ENCODE data around the gene TDP2.
"Not testable (repeated sequence)": the region's sequence is repeated elsewhere in the genome, so short reads cannot be mapped to it uniquely, and the experiment has no call there.

Gene TDP2

DNA sequence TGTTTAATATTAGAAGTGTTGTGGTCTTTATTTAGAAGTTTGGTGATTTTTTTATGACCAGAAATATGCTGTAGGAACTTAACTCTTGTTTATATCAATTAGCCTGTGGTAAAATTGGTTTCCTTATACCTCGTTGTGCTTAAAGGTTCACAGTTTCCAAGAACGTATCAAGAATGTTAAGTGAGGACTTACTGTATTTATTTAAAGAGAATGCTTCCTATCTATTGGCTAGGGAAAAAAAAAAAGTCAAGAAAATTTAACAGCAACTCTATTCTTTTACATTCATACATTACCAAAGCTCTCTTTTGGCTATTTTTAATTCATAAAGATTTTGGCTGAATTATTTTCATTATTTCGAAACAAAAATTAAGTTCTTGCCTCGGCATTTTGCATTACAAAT lies 22.3 kb downstream of the TDP2 start:
- DNase-seq: no peak

DNA sequence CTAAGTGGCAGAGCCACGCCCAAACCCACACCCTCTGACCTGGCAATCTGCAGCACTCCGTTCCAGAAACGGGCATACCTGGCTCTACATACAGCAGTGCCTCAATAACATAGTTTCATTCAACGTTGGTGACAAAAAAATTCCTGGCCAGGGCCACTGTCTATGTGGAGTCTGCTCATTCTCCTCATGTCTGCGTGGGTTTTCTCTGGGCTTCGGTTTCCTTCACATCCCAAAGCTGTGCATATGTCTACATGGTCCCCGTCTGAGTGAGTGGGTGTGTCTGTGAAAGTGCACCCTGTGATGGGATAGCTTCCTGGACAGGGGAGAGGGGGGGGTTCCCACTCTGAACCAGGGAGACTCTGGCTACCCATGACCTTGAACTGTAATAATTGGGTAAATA lies 22.8 kb downstream of the TDP2 start:
- no peak for DNase-seq

DNA sequence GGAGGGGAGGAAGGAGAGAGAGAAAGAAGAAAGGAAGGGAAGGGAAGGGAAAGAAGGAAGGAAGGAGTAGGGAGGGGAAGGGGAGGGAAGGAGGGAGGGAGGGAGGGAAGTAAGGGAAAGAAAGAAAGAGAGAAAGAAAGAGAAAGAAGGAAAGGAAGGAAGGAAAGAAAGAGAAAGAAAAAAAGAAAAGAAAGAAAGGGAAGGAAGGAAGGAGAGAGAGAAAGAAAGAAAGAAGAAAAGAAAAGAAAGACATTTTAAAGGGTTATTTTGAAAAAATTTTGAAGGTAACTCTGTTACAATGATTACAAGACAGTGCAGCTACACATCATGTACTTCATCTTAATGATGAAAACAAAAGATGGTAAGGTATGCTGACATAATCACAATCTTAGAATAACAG lies 24.6 kb downstream of the TDP2 start:
- DNase-seq: no peak

DNA sequence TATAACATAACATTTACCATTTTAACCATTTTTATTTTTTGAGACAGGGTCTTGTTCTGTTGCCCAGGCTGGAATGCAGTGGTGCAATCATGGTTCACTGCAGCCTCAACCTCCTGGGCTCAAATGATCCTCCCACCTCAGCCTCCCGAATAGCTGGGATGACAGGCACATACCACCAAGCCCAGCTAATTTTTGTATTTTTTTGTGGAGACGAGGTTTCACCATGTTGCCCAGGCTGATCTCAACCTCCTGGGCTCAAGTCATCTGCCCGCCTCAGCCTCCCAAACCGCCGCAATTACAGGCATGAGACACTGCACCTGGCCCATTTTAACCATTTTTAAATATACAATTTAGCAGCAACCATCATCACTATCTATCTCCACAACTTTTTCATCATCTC lies 26.1 kb downstream of the TDP2 start:
- DNase-seq: not testable (repeated sequence)

DNA sequence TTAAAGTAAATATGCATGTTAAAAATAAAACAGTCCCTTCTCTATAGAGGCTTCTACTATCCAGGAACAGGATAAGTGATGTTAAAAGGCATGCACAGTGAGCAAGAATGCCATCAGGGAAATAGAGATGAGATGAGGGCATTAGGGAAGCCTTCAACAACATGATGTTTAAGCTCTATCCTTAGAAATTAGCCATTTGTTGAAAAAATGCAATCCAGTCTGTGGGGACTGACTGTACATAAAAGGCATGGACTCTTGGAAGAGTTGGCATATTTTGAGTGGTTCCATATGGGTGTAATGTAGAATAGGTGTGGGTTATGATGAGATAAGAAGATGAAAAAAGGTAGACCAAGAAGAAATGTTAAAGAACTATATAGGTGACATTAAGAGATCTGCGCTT lies 26.5 kb downstream of the TDP2 start:
- DNase-seq: no peak

DNA sequence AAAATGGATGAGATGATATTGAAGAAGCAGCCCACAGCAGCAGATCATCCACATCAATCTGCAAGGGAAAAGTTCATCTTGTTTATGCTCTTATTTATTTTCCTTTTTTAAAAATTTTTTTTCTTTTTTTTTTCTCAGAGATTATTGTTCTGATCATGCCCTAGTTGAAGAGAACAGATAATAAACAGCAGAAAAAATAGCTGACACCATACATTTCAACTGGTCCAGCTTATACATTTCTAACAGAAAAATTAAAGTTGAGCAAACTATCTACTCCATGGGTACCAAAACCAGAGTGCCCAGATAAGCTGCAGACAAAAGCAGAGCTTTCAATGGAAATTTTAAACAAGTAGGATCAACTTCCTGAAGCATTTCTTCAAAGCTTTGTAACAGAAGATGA lies 30.0 kb downstream of the TDP2 start:
- no peak for DNase-seq

DNA sequence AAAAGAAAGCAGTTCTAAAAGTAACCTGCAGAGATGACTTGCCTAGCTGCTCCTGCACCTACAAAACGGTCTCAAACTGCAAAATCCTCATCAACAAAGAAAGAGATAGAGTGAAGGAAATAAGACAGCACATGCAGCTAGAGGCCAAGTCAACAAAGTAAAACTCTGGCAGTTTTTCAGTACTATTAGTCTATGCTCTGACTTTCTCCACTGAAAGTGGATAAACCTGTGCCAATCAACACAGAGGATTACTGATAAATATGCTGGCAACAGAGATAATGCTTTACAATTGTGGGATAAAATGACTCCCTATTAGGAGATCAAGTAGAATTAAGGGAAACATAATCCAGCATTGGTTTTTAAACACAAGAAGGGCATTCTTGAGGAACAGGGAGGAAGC lies 34.1 kb downstream of the TDP2 start:
- no peak for DNase-seq

DNA sequence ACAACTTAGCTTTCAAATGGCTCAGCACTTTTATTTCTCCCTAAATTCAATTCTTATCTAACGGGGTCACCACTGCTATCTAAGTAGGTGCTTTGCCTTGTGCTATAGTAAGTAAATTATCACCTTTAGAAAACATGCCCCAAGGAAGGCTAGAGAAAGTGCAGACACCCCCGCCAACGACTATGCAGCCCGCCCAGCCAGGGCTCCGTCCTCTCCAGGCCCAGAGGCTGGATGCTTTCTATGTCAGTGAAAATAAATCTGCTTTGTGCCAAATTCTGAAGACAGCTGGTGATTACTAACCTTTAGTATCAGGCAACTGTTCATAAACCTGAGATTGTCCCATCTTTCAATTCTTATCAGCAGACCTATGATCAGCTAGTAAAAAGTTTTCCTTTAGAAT lies 35.0 kb downstream of the TDP2 start:
- DNase-seq: no peak

DNA sequence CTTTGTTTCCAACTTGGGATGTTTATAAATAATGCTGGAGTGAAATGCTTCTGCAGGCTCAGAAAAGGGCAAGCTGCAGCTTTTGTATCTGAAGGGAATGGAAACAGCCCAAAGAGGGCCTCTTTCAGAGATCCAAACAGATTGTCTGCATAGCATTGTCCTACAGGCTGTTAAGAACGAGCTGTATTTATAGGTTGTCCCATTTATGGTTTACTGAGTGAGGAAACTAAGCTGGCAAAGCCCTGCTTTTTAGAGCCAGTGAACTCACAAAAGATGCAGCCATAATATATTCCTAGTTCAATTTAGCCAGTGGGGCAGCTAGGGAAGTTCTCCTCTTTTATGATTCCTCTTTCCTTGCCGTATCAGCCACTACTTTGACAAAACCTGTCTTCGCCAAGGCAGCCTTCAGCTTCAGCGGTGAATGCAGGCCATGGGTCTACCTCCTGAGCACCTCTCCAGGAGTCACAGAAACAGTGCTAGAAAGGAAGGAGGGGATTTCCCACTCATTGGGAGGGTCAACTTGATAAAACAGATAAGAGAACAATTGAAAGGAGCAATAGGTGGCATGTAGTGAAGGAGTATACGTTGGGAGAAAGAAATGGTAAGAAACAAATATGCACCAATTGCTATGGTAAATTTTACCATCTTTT lies 35.7 kb downstream of the TDP2 start:
- DNase-seq: no peak

DNA sequence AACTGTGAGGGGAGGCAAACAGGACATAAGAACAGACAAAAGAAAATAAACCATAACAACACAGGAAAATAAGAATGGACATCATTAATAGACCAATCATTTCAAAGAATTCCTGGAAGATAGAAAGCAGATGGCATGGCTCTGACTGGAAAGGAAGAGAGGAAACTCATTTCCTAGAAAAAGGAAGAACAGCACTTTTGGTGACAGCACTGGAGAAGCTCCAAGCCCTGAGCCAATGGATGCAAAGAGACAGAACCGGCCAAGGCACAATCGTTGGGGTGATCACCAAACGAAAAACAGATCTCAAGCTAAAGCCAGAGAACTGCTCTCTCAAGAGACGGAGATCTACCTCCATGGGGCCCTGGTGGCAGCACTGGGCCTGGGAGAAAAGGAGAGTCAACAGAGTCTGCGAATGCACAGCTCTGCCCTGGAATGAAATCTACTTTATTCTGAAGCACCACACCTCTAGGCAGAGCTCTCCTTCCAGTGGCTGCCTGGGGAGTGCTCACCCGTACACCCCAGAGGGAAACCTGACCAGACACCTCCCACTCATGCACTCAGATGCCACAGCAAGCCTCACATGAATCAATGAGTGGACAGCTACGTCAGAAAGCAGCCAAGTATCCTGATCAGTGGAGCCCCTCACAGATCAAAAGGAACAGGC lies 44.9 kb downstream of the TDP2 start:
- no peak for DNase-seq

DNA sequence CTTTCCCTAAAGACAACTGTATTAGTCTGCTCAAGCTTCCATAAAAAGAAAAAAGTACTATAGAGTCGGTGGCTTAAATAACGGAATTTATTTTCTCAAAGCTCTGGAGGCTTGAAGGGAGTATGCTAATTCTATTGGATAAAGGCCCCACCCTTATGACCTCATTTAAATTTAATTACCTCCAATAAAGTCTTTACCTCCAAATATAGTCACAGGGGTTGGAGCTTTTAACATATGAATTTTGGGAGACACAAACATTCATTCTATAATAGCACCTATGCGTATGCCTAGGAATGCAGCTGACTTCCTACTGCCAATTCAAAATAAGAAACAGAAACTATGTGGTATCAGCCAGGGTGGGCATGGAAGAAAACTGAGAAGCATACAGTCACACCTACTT lies 46.1 kb downstream of the TDP2 start:
- DNase-seq: no peak

DNA sequence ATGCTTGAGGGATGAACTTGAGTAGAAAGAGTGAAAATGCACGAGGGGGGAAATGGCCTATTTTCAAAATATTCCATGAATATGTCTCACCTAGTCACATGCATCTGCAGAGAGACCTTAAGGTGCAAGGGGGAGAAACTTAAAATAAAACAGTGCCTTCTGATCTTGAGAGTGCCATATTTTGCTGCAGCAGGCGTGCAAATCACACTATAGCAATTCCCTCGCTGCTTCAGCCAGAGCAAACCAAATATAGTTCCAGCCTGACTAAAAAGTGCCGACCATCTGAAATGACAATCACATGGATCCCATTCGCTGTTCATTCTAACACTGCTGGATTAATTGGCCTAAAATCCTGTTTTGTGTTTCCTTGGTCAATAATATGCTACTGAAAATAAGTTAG lies 47.0 kb downstream of the TDP2 start:
- no peak for DNase-seq

DNA sequence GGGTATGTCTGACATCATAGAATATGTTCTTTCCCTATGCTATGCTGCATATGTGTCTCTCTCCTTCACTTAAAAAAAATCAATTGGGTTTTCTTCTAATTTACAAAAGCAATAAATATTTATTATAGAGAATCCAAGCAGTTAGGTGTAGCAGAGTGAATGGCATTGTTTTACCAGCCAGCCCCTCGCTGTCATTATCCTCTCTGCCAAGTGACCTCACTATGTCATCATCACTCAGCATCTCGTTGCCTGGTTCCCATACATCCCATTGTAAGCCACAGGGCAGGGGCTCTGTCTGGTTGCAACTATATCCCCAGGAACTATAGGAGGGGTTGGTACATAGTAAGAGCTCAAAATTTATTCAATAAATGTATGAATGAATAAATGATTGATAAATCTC lies 52.1 kb downstream of the TDP2 start:
- DNase-seq: peak; percentile 0 to 20

DNA sequence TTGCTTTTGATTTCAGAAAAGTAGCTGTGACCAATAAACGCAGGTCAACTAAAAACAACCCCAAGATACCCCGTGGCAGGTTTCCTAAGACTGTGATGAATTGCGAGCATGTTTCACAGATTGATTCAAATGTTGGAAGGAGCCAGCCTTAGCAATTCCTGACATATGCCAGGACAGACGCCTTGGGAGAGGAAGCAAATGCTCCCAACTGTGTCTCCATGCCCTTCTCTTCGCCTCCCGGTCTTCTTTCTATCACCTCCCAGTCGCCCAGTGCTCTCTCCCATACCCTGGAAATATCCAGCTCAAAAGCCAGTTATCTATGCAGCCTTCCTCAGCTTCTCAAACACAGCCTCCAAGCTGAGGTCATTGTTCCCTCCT lies 52.7 kb downstream of the TDP2 start:
- no peak for DNase-seq

DNA sequence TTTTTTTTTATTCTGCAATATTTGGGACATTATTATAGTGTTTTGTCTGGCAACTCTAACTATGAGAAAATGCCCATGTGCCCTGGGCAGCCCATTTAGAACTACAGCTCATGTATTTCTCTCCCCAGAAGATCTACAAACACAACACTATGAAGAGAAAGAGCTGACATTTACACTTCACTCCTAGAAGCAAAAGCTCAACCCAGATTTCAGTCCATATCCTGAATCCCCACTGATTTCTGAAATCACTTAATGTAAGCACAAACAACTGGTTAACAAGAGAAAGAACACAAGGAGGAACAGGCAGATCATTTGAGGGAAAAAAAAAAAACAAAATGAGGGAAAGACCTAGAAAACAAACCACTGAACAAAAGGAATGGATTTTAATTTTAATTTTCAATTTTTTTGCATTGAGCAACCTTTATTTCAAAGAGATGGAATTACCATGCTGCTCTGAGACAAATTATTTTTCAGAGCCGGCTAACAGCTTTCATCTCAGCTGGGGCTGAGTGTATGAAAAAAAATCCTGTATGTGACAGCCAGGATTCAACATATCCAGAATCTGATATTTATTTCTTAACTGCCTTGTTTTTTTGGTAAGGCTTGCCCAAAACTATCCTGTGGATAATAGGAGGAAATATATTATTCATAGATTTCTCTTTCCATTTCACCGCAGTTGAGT lies 53.2 kb downstream of the TDP2 start:
- no peak for DNase-seq

DNA sequence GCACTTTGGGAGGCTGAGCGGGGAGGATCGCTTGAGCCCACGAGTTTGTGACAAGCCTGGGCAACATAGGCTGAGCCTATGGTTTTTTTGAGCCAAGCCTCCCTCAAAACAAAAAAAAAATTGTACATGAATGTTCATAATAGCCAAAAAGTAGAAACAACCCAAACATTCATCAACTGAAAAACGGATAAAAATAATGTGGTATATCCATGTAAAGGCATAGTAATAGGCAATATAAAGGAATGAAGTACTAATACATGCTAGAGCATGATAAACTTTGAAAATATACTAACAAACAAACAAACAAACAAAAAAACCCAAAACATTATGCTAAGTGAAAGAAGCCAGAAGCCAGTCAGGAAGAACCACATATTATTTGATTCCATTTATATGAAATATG lies 56.0 kb downstream of the TDP2 start:
- no peak for DNase-seq

DNA sequence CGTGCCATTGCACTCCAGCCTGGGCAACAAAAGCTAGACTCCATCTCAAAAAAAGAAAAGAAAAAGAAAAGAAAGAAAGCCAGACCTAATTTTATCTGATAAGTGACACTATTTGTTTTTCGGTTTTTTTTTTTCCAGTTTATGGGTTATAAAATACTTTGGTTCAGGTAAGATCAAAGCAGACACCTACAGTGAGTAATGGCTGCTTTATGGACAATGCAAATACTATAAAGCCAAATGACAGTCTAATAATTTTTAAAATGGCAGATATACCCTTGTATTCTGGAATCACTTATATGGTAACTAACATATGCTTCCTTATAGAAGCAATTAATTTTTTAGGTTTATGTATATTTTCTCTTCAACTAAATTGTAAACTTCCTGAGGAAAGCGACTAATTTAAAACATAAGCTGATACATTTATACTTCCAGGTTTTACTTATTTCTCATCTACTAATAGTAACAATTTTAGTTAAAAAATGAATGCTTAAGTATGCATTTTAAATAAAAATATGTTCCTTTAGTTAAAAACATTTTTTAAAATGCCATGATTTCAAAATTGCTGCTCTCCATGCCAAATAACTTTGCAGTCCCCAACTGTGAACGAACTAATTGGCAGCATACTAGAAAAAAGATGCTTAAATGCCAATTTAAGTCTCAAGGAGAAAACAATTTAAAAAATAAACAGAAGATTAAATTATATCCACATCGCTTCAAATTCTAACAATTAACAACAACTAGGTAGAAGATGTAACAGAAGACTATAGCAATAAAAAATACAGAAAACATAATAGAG lies 59.2 kb downstream of the TDP2 start:
- no peak for DNase-seq

DNA sequence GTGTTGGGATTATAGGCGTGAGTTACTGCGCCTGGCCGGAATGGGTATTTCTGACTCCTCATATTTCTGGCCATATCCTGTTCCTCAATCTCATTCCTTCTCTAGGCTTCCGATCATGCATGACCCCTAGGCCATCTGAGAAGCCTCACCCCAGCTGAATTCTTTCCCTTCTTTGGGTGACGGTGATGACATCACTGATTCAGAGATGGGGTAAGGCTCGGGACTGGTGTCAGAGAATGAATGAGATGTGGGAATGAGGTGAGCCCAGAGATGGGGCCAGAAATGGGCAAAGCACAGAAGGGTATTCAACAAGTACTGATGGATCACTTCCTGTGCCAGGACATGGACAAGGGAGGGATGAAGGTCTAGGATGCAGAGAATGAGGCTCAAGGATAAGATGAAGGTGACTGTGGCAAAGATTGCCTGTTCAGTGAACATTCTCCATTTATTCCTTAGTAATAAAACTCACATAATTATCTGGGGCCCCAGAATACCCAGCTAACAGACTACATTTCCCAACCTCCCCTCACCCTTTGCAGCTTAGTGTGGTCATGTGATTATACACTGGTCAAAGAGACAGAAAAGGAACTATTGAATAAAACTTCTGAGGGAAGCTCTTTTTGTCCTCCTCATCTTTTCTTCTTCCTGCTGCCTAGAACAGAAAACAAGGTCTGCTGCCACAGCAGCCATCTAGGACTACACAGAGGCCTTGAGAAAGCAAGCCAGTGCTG lies 60.3 kb downstream of the TDP2 start:
- DNase-seq: no peak

DNA sequence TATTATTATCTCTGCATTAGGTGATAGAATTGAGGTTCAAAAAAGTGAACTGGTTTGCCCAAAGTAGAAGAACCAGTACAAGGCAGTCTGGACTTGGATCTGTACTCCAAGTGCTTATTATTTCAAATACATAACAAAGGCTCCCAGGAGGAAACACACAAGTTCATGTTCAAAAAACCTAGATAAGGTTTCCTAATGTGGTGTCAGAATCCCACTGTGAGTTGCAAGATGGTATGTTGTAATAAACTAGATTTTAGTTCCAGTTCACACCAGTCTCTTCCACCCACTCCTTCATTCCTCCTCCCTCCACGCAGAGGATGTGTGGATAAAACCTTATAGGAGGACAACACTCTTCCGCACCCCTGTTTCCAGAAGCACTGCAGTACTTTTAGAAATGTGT lies 63.5 kb downstream of the TDP2 start:
- DNase-seq: no peak

DNA sequence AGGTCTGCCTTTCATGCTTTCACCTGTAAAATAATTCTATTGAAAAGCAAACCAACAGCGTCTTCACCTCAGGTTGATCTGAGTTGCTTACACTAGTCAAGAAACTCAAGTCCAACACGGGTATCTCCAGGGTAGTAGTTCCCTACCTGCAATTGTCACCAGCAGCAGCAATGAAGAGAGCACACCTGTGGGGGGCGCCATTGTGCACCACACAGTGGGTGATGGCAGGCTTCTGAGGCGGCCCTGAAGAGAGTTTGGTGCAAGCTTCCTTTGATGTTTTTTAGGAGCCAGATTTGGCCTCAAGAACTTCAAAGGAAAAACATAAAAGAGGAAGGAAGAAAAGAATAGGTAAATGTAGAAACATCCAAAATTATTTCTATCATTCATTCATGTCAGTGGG lies 65.8 kb downstream of the TDP2 start:
- DNase-seq: no peak
